Stimulated activated CD4-positive, alpha-beta T cell treated with anti-CD3 and anti-CD28 coated beads, Interleukin-1b, Interleukin-23, amount 100 ng/mL, for 1 hour (primary cell): ENCODE measurements around the gene CERK.

Experiments used
- DNase-seq, 2 donors: peaks; one replicate each; pipeline ENCODE4 v3.0.0-alpha.2; 2020; ENCODE audit warnings: low read depth in 2 of 2

Gene CERK

GRCh38 chr22:46764779-46765485 lies 26.9 kb upstream of the CERK start:
- no peak for DNase-seq

- DNase-seq, result no peak
Measured at GRCh38 chr22:46764140-46764680, 26.2 kb upstream of the CERK start.

GRCh38 chr22:46763051-46763705 lies 25.1 kb upstream of the CERK start:
- DNase-seq, result no peak

GRCh38 chr22:46762238-46763050 lies 24.4 kb upstream of the CERK start, which contains the start of gene TBC1D22A:
Gene TBC1D22A (plus strand): TSS chr22:46762650. CDS start chr22:46762787, 137 bp downstream.
- DNase-seq, result peak; percentile 83 to 94

GRCh38 chr22:46761539-46762237 lies 23.6 kb upstream of the CERK start:
- no peak for DNase-seq

GRCh38 chr22:46761017-46761416 lies 23.0 kb upstream of the CERK start:
- no peak for DNase-seq

GRCh38 chr22:46758867-46759290 lies 20.8 kb upstream of the CERK start:
- DNase-seq, result no peak

GRCh38 chr22:46758121-46758520 lies 20.1 kb upstream of the CERK start:
- DNase-seq, result no peak

GRCh38 chr22:46757104-46757503 lies 19.1 kb upstream of the CERK start:
- DNase-seq, result no peak

- DNase-seq, result no peak
Measured at GRCh38 chr22:46756097-46756496, 18.0 kb upstream of the CERK start.

- no peak for DNase-seq
Measured at GRCh38 chr22:46755525-46755924, 17.5 kb upstream of the CERK start.

- DNase-seq, result no peak
Measured at GRCh38 chr22:46754826-46755225, 16.8 kb upstream of the CERK start.

GRCh38 chr22:46754110-46754799 lies 16.2 kb upstream of the CERK start:
- no peak for DNase-seq

GRCh38 chr22:46753761-46754109 lies 15.7 kb upstream of the CERK start:
- no peak for DNase-seq

- DNase-seq, result no peak
Measured at GRCh38 chr22:46753360-46753759, 15.3 kb upstream of the CERK start.

- DNase-seq, result no peak
Measured at GRCh38 chr22:46752988-46753310, 14.9 kb upstream of the CERK start.

- DNase-seq, result no peak
Measured at GRCh38 chr22:46752286-46752987, 14.4 kb upstream of the CERK start.

- no peak for DNase-seq
Measured at GRCh38 chr22:46750863-46751443, 12.9 kb upstream of the CERK start.

- DNase-seq, result no peak
Measured at GRCh38 chr22:46750530-46750800, 12.4 kb upstream of the CERK start.

GRCh38 chr22:46749682-46750529 lies 11.9 kb upstream of the CERK start:
- no peak for DNase-seq
